ENCODE data around the gene RNF26. TPM values are rescaled to one million over a fixed set of nuclear protein-coding genes. Genes with fewer than 3 reads are reported as not detected.
A peak's percentile ranks its signal among the peaks of the same experiment; 100 is the strongest.

RNF26 gene
- total and polyA plus RNA-seq, 8 donors, result 22.0 to 37.0 (median 28.4) TPM

DNA sequence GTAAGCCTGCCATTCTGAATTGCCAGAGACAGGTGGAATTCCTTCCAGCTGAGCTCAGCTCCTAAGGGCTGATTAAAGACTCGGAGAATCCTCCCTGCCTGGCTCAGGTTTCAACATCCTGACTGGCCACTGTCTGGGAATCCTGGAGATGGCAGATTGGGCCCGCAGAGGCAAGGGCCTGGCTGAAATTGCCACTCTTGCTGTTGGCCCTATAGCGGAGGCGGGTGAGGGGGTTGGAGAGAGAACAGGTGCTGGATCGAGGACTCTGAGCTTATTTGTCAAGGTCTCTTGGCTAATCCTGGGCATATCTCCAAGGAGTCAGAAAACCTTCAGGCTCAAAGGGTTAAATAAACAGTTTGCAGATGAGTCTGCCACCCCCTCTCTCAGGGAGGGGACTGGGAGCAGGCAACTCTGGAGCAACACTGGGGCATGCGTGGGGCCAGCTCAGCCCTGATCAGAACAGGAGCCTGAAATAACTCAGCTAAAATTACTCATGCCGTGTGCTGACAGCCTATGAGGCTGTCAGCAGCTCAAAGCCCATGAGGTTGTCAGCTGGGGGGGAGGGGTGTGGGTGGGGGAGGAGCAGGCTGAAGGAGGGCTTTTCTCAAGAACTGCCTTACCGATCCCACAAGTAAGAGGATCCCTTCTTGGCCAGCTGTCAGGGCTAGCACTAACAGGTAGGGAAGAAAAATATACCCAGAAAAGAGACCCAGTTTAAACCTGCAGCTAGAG, 26.9 kb downstream of the RNF26 start:
- Histone ChIP-seq H3K27ac (peak overlapping the region in 1 of 2 donors; percentile 39), H3K9me3 (no peaks in the 10 kb centered on the region), H3K36me3 (no peaks in the 10 kb centered on the region), H3K4me1 (peaks cover 7 to 32% of the 10 kb centered on the region in 2 donors), H3K27me3 (peaks cover 5 to 41% of the 10 kb centered on the region in 2 donors), H3K4me3 (no peak overlapping the region)
- ATAC-seq (peak; percentile 75), DNase-seq (peak in 2 of 4 donors; percentile 62 to 79)
- TF ChIP-seq, protein P1, sequence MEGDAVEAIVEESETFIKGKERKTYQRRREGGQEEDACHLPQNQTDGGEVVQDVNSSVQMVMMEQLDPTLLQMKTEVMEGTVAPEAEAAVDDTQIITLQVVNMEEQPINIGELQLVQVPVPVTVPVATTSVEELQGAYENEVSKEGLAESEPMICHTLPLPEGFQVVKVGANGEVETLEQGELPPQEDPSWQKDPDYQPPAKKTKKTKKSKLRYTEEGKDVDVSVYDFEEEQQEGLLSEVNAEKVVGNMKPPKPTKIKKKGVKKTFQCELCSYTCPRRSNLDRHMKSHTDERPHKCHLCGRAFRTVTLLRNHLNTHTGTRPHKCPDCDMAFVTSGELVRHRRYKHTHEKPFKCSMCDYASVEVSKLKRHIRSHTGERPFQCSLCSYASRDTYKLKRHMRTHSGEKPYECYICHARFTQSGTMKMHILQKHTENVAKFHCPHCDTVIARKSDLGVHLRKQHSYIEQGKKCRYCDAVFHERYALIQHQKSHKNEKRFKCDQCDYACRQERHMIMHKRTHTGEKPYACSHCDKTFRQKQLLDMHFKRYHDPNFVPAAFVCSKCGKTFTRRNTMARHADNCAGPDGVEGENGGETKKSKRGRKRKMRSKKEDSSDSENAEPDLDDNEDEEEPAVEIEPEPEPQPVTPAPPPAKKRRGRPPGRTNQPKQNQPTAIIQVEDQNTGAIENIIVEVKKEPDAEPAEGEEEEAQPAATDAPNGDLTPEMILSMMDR (IDR thresholded peaks at IDR 0.05), result no peak
- intact Hi-C loops (cut with DNase I), result no loop called here

DNA sequence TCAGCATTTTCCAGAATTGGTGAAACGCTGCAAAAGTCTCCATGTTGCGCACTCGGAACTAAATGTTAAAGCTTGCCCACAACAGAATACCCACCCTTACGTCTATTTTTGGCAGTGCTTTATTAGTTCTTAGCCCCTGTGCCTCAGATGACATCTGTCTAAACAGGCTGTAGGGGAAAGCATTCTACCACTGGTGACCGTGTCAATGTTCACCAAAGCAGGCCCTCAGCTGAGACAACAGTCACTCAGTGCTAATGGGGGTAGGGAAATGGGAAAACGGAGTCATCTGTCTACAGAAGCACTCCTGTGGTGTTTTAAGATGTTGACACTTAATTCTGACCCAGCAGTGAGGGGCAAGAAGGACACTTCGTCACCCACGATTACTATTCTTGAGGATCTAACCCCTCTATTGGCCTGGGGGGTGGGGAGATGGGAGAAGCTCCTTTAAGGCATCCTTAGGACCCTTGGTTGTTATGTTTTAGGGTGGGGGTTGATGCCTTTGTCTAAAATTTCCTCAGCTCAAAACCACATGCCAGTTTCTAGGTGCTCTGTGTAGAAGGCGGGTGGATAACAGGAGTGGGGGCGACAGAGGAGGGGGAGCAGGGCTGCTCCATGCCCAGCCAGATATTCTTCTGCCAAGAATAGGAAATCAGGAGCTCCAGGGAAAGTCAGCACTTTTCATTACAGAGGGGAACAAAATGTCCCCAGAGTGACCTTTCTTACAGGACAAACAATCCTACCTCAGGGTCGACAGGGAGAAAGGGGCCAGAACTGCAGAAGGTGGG, 27.8 kb downstream of the RNF26 start:
- TF ChIP-seq, protein P1 (IDR thresholded peaks at IDR 0.05), result no peak
- Histone ChIP-seq H3K36me3 (no peaks in the 10 kb centered on the region), H3K27ac (peak overlapping the region in 1 of 2 donors; percentile 39), H3K9me3 (no peaks in the 10 kb centered on the region), H3K4me1 (peaks cover 7 to 29% of the 10 kb centered on the region in 2 donors), H3K4me3 (no peak overlapping the region), H3K27me3 (peaks cover 5 to 35% of the 10 kb centered on the region in 2 donors)
- DNase-seq (no peak), ATAC-seq (no peak)
- intact Hi-C loops (cut with DNase I), result no loop called here

DNA sequence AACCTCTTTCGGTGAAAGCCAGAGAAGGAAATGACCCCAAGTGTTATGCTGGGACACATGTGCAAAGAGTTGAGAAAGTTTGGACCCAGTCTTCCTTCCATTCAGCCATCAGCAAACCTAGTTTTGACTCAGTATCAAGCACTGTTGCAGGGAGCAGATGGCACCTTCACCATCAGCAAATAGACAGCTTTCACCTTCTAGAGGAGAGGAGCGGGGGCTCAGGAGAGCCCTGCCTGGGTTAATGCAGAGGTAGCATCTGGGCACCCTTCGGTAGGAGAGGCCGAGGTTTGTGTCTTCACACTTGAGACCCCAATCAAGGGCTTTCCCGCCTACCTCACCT, 28.4 kb downstream of the RNF26 start:
- ATAC-seq (no peak), DNase-seq (no peak)
- TF ChIP-seq, protein P1 (IDR thresholded peaks at IDR 0.05), result no peak
- Histone ChIP-seq H3K9me3 (no peaks in the 10 kb centered on the region), H3K36me3 (no peaks in the 10 kb centered on the region), H3K4me3 (no peak overlapping the region), H3K4me1 (peaks cover 7 to 29% of the 10 kb centered on the region in 2 donors), H3K27ac (no peak overlapping the region), H3K27me3 (peaks cover 5 to 35% of the 10 kb centered on the region in 2 donors)
- intact Hi-C loops (cut with DNase I), result no loop called here

DNA sequence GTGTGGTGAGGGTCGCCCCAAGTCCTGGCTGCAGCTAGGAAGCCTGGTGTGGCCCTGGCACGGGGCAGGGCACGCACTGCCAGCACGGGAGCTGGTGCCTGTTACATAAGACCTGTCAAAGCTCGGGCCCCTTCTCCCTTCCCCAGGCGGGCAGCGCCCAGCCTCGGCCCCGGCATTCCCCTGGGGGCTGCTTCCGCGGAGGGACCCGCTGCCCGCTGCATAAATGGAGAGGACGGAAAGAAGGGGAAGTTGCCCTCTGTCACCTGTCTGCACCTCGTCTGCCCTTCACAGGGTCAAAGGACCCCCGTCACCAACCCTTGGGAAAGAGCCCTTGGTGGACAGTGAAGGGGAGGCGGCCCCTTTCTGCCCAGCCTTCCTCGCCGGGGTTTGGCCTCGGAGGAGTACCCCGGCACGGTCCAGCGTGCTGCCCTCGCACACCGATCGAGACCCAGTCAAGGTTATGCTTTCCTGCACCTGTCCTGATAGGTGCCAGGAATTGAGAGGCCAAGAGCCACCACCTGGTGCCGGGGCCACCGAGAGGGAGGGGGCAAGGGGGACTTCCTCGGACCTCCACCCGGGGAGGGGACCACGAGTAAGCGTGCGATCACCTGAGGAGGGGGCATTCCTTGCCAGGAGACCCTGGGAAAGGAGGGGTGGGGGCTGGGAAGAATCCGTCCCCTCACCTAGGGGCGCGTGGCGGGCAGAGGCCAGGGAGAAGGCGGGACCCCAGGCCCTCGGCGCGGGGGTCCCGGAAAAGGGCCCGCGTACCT, 28.9 kb downstream of the RNF26 start:
- TF ChIP-seq, protein P1 (IDR thresholded peaks at IDR 0.05), result no peak
- Histone ChIP-seq H3K36me3 (no peaks in the 10 kb centered on the region), H3K9me3 (no peaks in the 10 kb centered on the region), H3K4me1 (peaks cover 7 to 33% of the 10 kb centered on the region in 2 donors), H3K4me3 (peak overlapping the region; percentile 25 to 35), H3K27ac (no peak overlapping the region), H3K27me3 (peaks cover 5 to 35% of the 10 kb centered on the region in 2 donors)
- intact Hi-C loops (cut with DNase I), result no loop called here
- no peak for ATAC-seq
- no peak for DNase-seq
